Caco-2 (cell line): ENCODE measurements around the gene PFKM. TPM values are rescaled to one million over a fixed set of nuclear protein-coding genes. Genes with fewer than 3 reads are reported as not detected.
"Not testable (repeated sequence)": the region's sequence is repeated elsewhere in the genome, so short reads cannot be mapped to it uniquely, and the experiment has no call there.

Source experiments
- BruUV-seq: library from RNA; stranded (reverse); fragments of 400-500 nt; replicated peaks from 2 replicates; lab custom pipeline; 2021; lab: Mats Ljungman, UMichigan
- CTCF ChIA-PET: fragments of 300-600 bp; sonication (Branson Sonifier 250); formaldehyde crosslinking; loops from one replicate; lab custom pipeline; 2022; ENCODE audit warnings: antibody characterized with exemption; lab: Charles Lee
- POLR2A ChIA-PET: fragments of 300-600 bp; sonication (Branson Sonifier 250); formaldehyde crosslinking; loops from one replicate; lab custom pipeline; 2022; ENCODE audit warnings: antibody characterized with exemption; lab: Charles Lee
- DNase-seq, 2 experiments: peaks; one replicate each; pipeline versions ENCODE4 v3.0.0 to v3.0.0-alpha.2; 2020 to 2022
- H3K27me3 ChIP-seq: replicated peaks from 2 replicates; pipeline ENCODE4 v1.6.0; 2011; ENCODE audit warnings: low read length; ENCODE audit not compliant: control insufficient read depth, insufficient read depth
- H3K36me3 ChIP-seq: 2 replicates; pipeline ENCODE4 v1.5.1; 2011; ENCODE audit warnings: low read length; ENCODE audit not compliant: control insufficient read depth, insufficient read depth
- H3K4me1 ChIP-seq: fragments of 250-450 bp; sonication (Bioruptor Pico); 2 replicates; pipeline ENCODE4 v1.5.1; 2020; ENCODE audit warnings: mild to moderate bottlenecking
- H3K4me3 ChIP-seq: 2 replicates; pipeline ENCODE4 v1.5.1; 2011; ENCODE audit warnings: low read depth, mild to moderate bottlenecking, control low read depth, low read length
- H3K9me3 ChIP-seq: fragments of 250-450 bp; sonication (Bioruptor Pico); 2 replicates; pipeline ENCODE4 v1.5.1; 2020; ENCODE audit warnings: mild to moderate bottlenecking, moderate library complexity
- H3K27ac Mint-ChIP-seq: one replicate; pipeline ENCODE4 v1.8.0; 2022; ENCODE audit warnings: mixed read lengths; ENCODE audit not compliant: unreplicated experiment
- H3K27me3 Mint-ChIP-seq: one replicate; pipeline ENCODE4 v1.8.0; 2022; ENCODE audit warnings: mixed read lengths; ENCODE audit not compliant: insufficient read depth, unreplicated experiment
- H3K36me3 Mint-ChIP-seq: one replicate; pipeline ENCODE4 v1.8.0; 2022; ENCODE audit warnings: mild to moderate bottlenecking, mixed read lengths; ENCODE audit not compliant: insufficient read depth, unreplicated experiment
- H3K4me1 Mint-ChIP-seq: one replicate; pipeline ENCODE4 v1.8.0; 2022; ENCODE audit warnings: low read depth, mixed read lengths; ENCODE audit not compliant: unreplicated experiment
- H3K4me3 Mint-ChIP-seq: one replicate; pipeline ENCODE4 v1.8.0; 2022; ENCODE audit warnings: mild to moderate bottlenecking, moderate library complexity, mixed read lengths; ENCODE audit not compliant: unreplicated experiment
- H3K9me3 Mint-ChIP-seq: one replicate; pipeline ENCODE4 v1.8.0; 2022; ENCODE audit warnings: mixed read lengths; ENCODE audit not compliant: unreplicated experiment
- intact Hi-C: fragments of 100-400 bp; cut with micrococcal nuclease; formaldehyde crosslinking; loops from one replicate; pipeline ENCODE4 v1.10.0; 2022; ENCODE audit not compliant: unreplicated experiment
- total RNA-seq: library from RNA; stranded (reverse); gene quantifications from 2 replicates; pipeline ENCODE4 v1.2.3, GENCODE V29; 2022
- TF ChIP-seq, protein P1 (sequence below), 2 experiments: fragments of 200-600 bp in 1 of 2; IDR thresholded peaks; 1 replicate in 1 of 2; 2 replicates in 1 of 2; pipeline versions ENCODE4 v1.5.1 to v1.8.0; 2011 to 2022; ENCODE audit warnings: antibody characterized with exemption in 1 of 2, control low read depth in 1 of 2, inconsistent platforms in 1 of 2, low read depth in 1 of 2, low read length in 1 of 2, mild to moderate bottlenecking in 1 of 2, moderate library complexity in 1 of 2; ENCODE audit not compliant: insufficient read depth in 1 of 2, severe bottlenecking in 1 of 2, unreplicated experiment in 1 of 2

Gene PFKM
- total RNA-seq, 1 experiment from 2014 or later, result 96.8 TPM

DNA sequence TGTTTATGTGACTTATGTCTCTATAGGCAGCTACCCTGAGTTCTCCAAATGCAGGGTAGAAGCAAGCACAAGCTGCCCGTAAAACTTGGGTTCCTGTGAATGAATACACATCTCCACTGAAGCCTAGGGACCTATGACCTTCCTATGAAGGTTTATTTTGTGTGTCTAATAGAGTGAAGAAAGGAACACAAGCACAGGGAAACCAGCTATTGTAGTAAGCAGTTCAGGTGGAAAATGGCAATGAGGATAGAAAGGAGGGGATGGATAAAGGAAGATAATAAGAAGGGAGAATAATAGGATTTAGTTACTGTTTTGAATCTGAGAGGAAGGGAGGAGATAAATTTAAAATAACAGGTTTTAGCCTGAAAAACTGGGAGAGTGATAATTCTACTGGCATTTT is 2.4 kb downstream of the PFKM start:
- H3K4me3 Mint-ChIP-seq, result no peak overlapping the region
- H3K4me3 ChIP-seq, result no peak overlapping the region
- no peak overlapping the region for H3K27ac Mint-ChIP-seq
- no peak for DNase-seq
- no peaks in the 10 kb centered on the region for H3K9me3 Mint-ChIP-seq
- H3K36me3 Mint-ChIP-seq, result peaks cover 30% of the 10 kb centered on the region
- TF ChIP-seq, protein P1, sequence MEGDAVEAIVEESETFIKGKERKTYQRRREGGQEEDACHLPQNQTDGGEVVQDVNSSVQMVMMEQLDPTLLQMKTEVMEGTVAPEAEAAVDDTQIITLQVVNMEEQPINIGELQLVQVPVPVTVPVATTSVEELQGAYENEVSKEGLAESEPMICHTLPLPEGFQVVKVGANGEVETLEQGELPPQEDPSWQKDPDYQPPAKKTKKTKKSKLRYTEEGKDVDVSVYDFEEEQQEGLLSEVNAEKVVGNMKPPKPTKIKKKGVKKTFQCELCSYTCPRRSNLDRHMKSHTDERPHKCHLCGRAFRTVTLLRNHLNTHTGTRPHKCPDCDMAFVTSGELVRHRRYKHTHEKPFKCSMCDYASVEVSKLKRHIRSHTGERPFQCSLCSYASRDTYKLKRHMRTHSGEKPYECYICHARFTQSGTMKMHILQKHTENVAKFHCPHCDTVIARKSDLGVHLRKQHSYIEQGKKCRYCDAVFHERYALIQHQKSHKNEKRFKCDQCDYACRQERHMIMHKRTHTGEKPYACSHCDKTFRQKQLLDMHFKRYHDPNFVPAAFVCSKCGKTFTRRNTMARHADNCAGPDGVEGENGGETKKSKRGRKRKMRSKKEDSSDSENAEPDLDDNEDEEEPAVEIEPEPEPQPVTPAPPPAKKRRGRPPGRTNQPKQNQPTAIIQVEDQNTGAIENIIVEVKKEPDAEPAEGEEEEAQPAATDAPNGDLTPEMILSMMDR (IDR thresholded peaks at IDR 0.05; ENCODE audit: insufficient read depth in 1 of 2, low read depth in 1 of 2, low read length in 1 of 2, severe bottlenecking in 1 of 2, unreplicated experiment in 1 of 2), result no peak
- no peaks in the 10 kb centered on the region for H3K9me3 ChIP-seq
- ChIA-PET POLR2A (no interaction called here), CTCF (no interaction called here)
- no peaks in the 10 kb centered on the region; the same call in 1 of the 2 replicates for H3K36me3 ChIP-seq
- peaks cover 18% of the 10 kb centered on the region for H3K4me1 Mint-ChIP-seq
- H3K27me3 Mint-ChIP-seq, result no peaks in the 10 kb centered on the region
- no peaks in the 10 kb centered on the region for H3K27me3 ChIP-seq
- BruUV-seq, result no TSS peak
- intact Hi-C loops, result no loop called here
- H3K4me1 ChIP-seq, result peaks cover 20% of the 10 kb centered on the region

DNA sequence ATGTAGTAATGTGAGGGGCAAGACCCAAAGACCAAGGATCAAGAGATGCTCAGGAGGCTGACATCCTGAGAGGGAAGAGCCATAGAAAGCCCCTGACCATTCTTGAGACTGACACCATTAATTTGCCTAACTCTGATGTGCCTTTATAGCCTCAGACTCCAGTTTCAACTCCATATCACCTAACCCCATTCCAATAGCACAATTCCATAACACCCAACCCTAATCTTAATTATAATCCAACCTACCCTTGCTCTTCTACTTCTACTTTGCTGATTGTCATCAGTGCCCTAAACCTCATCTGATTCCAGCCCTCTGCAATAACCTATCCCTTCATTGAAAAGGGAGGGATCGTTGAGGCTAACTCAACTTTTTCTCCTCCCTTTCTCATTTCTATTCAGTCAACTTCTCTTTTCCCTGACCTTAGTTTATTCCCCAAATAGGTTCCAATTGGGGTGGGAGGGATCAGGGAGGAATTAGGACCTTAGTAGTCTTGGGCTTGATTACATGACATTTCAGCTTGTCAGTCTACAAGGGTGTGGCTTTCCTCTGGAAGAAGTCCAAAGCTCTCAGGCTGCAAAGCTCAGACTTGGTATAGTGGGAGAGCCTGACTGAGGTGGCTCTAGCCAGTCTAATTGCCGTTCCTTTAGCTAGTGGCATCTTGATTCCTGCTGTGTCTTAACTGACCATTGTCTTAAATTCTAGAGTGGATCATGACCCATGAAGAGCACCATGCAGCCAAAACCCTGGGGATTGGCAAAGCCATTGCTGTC is 3.1 kb downstream of the PFKM start:
- Mint-ChIP-seq H3K27me3 (no peaks in the 10 kb centered on the region), H3K9me3 (no peaks in the 10 kb centered on the region), H3K4me1 (peaks cover 18% of the 10 kb centered on the region), H3K36me3 (peaks cover 30% of the 10 kb centered on the region), H3K4me3 (no peak overlapping the region), H3K27ac (no peak overlapping the region)
- ChIA-PET POLR2A (interaction anchor here (0.6 kb wide), 1 partner anchor 61 kb away, joined by 3 read pairs; the partner anchor contains the start of gene CCDC184), CTCF (no interaction called here)
- no peak for DNase-seq
- BruUV-seq, result no TSS peak
- H3K36me3 ChIP-seq, result no peaks in the 10 kb centered on the region; the same call in 1 of the 2 replicates
- no peak overlapping the region for H3K4me3 ChIP-seq
- H3K9me3 ChIP-seq, result no peaks in the 10 kb centered on the region
- intact Hi-C loops, result no loop called here
- H3K27me3 ChIP-seq, result no peaks in the 10 kb centered on the region
- TF ChIP-seq, protein P1 (IDR thresholded peaks at IDR 0.05; ENCODE audit: insufficient read depth in 1 of 2, low read depth in 1 of 2, low read length in 1 of 2, severe bottlenecking in 1 of 2, unreplicated experiment in 1 of 2), result no peak
- peaks cover 20% of the 10 kb centered on the region for H3K4me1 ChIP-seq

DNA sequence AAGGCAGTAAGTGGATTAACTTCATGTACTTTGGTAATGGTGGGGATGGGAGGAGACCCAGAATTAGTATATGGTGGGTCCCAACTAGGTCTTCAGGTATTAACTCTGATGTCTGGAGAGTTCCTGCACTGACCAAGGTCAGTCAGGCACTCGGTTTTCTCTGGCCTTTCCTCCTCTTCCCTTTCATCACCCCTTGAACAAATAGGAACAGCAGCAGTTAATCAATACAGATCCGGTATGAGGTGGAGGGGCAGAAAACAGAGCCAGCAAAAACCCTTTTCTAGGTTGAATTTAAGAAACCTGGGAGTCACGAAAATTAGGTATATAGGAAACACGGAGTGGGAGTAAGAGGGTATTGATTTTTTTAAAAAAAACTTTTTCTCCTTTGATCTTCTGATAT is 4.0 kb downstream of the PFKM start:
- BruUV-seq, result no TSS peak
- no peaks in the 10 kb centered on the region for H3K9me3 ChIP-seq
- peaks cover 16% of the 10 kb centered on the region for H3K4me1 ChIP-seq
- intact Hi-C loops, result no loop called here
- Mint-ChIP-seq H3K4me3 (no peak overlapping the region), H3K9me3 (no peaks in the 10 kb centered on the region), H3K4me1 (peaks cover 15% of the 10 kb centered on the region), H3K27me3 (no peaks in the 10 kb centered on the region), H3K36me3 (peaks cover 30% of the 10 kb centered on the region), H3K27ac (no peak overlapping the region)
- no peaks in the 10 kb centered on the region; the same call in 1 of the 2 replicates for H3K36me3 ChIP-seq
- DNase-seq, result no peak
- TF ChIP-seq, protein P1 (IDR thresholded peaks at IDR 0.05; ENCODE audit: insufficient read depth in 1 of 2, low read depth in 1 of 2, low read length in 1 of 2, severe bottlenecking in 1 of 2, unreplicated experiment in 1 of 2), result no peak
- ChIA-PET CTCF (no interaction called here), POLR2A (no interaction called here)
- H3K4me3 ChIP-seq, result no peak overlapping the region
- H3K27me3 ChIP-seq, result no peaks in the 10 kb centered on the region

DNA sequence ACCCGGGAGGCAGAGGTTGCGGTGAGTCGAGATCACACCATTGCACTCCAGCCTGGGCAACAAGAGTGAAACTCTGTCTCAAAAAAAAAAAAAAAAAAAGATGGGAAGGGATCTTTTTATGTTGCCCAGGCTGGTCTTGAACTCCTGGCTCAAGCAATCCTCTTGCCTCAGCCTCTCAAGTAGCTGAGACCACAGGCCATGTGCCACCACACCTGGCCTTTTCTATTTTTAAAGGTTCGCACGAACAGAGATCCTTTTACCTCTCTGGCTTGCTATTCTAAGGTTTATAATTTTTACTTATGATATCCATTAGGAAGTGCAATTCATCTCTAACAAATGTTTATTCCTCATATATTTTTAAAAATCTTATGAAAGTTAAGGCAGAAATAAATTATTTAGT is 6.4 kb downstream of the PFKM start:
- H3K27me3 ChIP-seq, POLR2A ChIA-PET, DNase-seq, H3K4me3 Mint-ChIP-seq, H3K9me3 Mint-ChIP-seq, H3K4me1 Mint-ChIP-seq, H3K27me3 Mint-ChIP-seq, H3K9me3 ChIP-seq, intact Hi-C loops, H3K36me3 ChIP-seq, CTCF ChIA-PET, BruUV-seq, H3K4me3 ChIP-seq, H3K4me1 ChIP-seq, H3K27ac Mint-ChIP-seq: not testable (repeated sequence)
- H3K36me3 Mint-ChIP-seq, result peaks cover 27% of the 10 kb centered on the region
